Lung (tissue), 12 donors: ENCODE measurements around the gene MTPN. TPM values are rescaled to one million over a fixed set of nuclear protein-coding genes. Genes with fewer than 3 reads are reported as not detected.

Source experiments
- ATAC-seq: fragments of 200-7000 bp; cut with Tn5 transposase; one replicate; pipeline ENCODE4 v1.9.1; 2020; ENCODE audit warnings: moderate number of reproducible peaks; ENCODE audit not compliant: insufficient read depth, low FRiP score
- DNase-seq, 3 donors: peaks; one replicate each; pipeline ENCODE4 v3.0.0-alpha.2; 2013 to 2017
- H3K27ac ChIP-seq, 2 donors: one replicate each; pipeline ENCODE4 v1.5.1; 2013; ENCODE audit warnings: mild to moderate bottlenecking in 2 of 2, moderate library complexity in 2 of 2, control low read depth in 1 of 2, inconsistent platforms in 1 of 2, low read depth in 1 of 2, low read length in 1 of 2
- H3K27me3 ChIP-seq, 3 donors: one replicate each; pipeline ENCODE4 v1.5.1; 2013; ENCODE audit warnings: low read length in 2 of 3; ENCODE audit not compliant: control insufficient read depth in 3 of 3, insufficient read depth in 3 of 3
- H3K36me3 ChIP-seq, 4 donors: one replicate each; pipeline ENCODE4 v1.5.1; 2013; ENCODE audit warnings: low read length in 4 of 4, mild to moderate bottlenecking in 1 of 4, moderate library complexity in 1 of 4; ENCODE audit not compliant: control insufficient read depth in 4 of 4, insufficient read depth in 4 of 4
- H3K4me1 ChIP-seq, 5 donors: one replicate each; pipeline ENCODE4 v1.5.1; 2013; ENCODE audit warnings: low read length in 5 of 5, mild to moderate bottlenecking in 2 of 5, moderate library complexity in 1 of 5; ENCODE audit not compliant: control insufficient read depth in 5 of 5, insufficient read depth in 5 of 5
- H3K4me3 ChIP-seq: one replicate; pipeline ENCODE4 v1.5.1; 2013; ENCODE audit warnings: mild to moderate bottlenecking, control low read depth, moderate library complexity
- H3K9ac ChIP-seq, 2 donors: one replicate each; pipeline ENCODE4 v1.5.1; 2013; ENCODE audit warnings: low read length in 2 of 2, control low read depth in 1 of 2; ENCODE audit not compliant: insufficient read depth in 1 of 2
- H3K9me3 ChIP-seq, 4 donors: one replicate each; pipeline ENCODE4 v1.5.1; 2013; ENCODE audit warnings: low read length in 3 of 4, mild to moderate bottlenecking in 1 of 4, moderate library complexity in 1 of 4; ENCODE audit not compliant: control insufficient read depth in 4 of 4, insufficient read depth in 3 of 4
- CTCF ChIP-seq: IDR thresholded peaks from 2 replicates; pipeline ENCODE4 v1.5.1; 2012; ENCODE audit warnings: mild to moderate bottlenecking; ENCODE audit errors: control extremely low read depth, extremely low read depth
- WGBS, 2 donors: extraction: QIAGEN DNeasy Blood & Tissue Kit; methylation state at CpG; one replicate each; pipeline ENCODE4 v1.1.7; 2013; 5-methylcytosine and 5-hydroxymethylcytosine counted together
- polyA plus RNA-seq, 2 donors: library from polyadenylated mRNA; stranded (reverse); fragments of 200-250 nt; gene quantifications; one replicate each; pipeline ENCODE4 v1.2.1, GENCODE V29; 2013
- total RNA-seq, 2 donors: library from RNA; depleted of rRNA in 1 of 2; stranded (reverse); fragments of >200 nt in 1 of 2; gene quantifications; one replicate each; pipeline ENCODE4 v1.2.1, GENCODE V29; 2014 to 2021
- donor health status: control.
- donor health status: control.
- donor health status: Bipolar disorder and iron deficiency.
- donor health status: healthy.
- donor health status: DM: yes; HTN: yes; CAD: no.

The MTPN gene
- total and polyA plus RNA-seq, 4 donors, result 32.9 to 116 (median 105) TPM

DNA sequence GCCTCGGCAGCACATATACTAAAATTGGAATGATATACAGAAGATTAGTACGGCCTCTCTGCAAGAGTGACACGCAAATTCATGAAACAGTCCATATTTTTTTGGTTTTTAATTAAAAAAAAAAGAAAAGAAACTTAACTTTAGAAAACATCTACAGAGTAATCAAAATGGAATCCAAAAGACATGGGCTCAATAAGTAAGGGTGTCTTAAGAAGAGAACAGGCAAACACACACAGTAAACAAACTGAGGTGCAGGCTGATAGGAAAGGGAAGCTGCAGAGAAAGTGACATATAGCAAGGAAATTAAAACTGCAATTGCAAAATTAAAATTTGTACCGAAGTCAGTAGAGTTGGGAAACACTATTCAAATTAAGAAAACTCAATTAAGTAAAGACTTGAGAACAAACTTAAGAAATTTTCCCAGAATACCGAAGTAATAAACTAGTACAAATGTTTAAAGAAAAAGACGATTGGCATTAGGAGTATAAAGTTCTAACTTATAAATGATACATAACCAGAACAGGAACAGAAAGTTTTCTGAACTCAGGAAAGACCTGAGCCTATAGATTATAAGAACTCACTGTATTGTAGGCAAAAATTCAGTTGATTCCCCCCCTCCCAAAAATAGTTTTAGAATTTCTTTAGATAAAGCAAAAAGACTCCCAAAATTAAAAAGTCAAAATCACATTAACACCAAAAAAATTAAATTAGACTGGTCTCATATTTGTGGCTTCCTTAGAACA is 16.3 kb downstream of the MTPN start:
- Histone ChIP-seq H3K9me3 (no peaks in the 10 kb centered on the region), H3K4me3 (no peak overlapping the region), H3K27me3 (no peaks in the 10 kb centered on the region), H3K9ac (no peak overlapping the region), H3K27ac (no peak overlapping the region), H3K36me3 (peaks cover 0 to 2% (median 0%) of the 10 kb centered on the region in 4 donors), H3K4me1 (peaks cover 0 to 18% (median 3%) of the 10 kb centered on the region in 5 donors)
- DNase-seq, result peak in 1 of 3 donors; percentile 27
- ATAC-seq, result no peak
- TF ChIP-seq CTCF, result no peak
- 54 to 74% methylated on average over 6 of the region's 6 CpGs for WGBS, 2 donors

- Histone ChIP-seq H3K27ac (no peak overlapping the region), H3K36me3 (peaks cover 0 to 2% (median 0%) of the 10 kb centered on the region in 4 donors), H3K27me3 (no peaks in the 10 kb centered on the region), H3K4me1 (peaks cover 0 to 19% (median 3%) of the 10 kb centered on the region in 5 donors), H3K4me3 (no peak overlapping the region), H3K9ac (no peak overlapping the region), H3K9me3 (no peaks in the 10 kb centered on the region)
- DNase-seq (no peak), ATAC-seq (no peak)
- no peak for TF ChIP-seq CTCF
Measured at GRCh38 chr7:135959646-135960363, 17.4 kb downstream of the MTPN start.

- no peak for DNase-seq
- Histone ChIP-seq H3K36me3 (peaks cover 0 to 2% (median 0%) of the 10 kb centered on the region in 4 donors), H3K27ac (no peak overlapping the region), H3K4me1 (peaks cover 0 to 18% (median 3%) of the 10 kb centered on the region in 5 donors), H3K4me3 (no peak overlapping the region), H3K9ac (no peak overlapping the region), H3K9me3 (no peaks in the 10 kb centered on the region), H3K27me3 (no peaks in the 10 kb centered on the region)
- no peak for ATAC-seq
- no peak for TF ChIP-seq CTCF
- 85 to 94% methylated on average over 1 of the region's 1 CpG for WGBS, 2 donors
Measured at GRCh38 chr7:135958173-135958572, 19.0 kb downstream of the MTPN start.
